NCI-H2081 treated with DMSO at 0.1 percent for 48 hours (cell line): ENCODE results near the gene CYP39A1.

Source experiments
- DNase-seq: peaks from one replicate; lab custom pipeline; 2025; lab: John Stamatoyannopoulos, UW

Gene CYP39A1

GRCh38 chr6:46590765-46591164, 61.9 kb downstream of the CYP39A1 start:
- no peak for DNase-seq

GRCh38 chr6:46586906-46587305, 65.7 kb downstream of the CYP39A1 start:
- no peak for DNase-seq

- no peak for DNase-seq
Observed at GRCh38 chr6:46584586-46584985, 68.0 kb downstream of the CYP39A1 start.

DNA sequence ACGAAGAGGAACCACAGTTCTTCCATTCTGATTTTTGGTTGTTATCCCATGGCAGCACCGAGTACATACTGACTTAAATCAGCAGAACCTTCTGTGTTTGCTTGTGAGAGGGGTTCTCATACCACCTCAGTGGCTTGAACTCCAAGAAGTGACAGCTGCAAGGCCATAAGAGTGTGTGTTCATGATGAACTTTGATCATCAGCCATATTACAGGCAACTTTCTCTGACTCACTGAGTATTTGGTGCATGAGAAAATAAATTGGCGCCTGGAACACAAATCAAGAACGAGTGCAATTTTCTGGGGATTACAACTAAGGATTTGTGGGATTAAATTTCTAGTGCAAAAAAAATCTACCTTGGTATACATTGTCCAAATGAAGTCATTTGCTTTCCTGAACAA, 68.9 kb downstream of the CYP39A1 start:
- DNase-seq, result no peak

- no peak for DNase-seq
Observed at GRCh38 chr6:46583081-46583480, 69.5 kb downstream of the CYP39A1 start.

GRCh38 chr6:46581459-46582177, 71.0 kb downstream of the CYP39A1 start:
- no peak for DNase-seq

- DNase-seq, result no peak
Observed at GRCh38 chr6:46575530-46575929, 77.1 kb downstream of the CYP39A1 start.

DNA sequence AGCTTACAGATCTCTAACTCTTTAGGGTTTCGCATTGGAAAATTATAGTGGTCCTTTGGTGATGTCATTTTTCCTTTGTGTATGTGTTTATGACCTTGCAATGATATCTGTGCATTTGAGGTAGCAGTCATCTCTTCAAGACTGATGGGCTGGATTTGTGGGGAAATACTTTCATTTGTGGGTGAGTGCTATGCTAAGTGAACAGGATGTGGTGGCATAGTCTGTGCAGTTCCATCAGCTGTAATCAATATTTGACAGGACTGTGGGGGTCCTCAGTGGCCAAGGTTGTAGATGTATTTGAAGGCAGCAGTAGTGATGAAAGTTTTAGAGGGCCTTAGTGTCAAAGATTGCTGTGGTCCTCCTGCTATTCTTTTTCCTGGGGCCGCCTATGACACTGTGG, 79.5 kb downstream of the CYP39A1 start:
- DNase-seq, result no peak

DNA sequence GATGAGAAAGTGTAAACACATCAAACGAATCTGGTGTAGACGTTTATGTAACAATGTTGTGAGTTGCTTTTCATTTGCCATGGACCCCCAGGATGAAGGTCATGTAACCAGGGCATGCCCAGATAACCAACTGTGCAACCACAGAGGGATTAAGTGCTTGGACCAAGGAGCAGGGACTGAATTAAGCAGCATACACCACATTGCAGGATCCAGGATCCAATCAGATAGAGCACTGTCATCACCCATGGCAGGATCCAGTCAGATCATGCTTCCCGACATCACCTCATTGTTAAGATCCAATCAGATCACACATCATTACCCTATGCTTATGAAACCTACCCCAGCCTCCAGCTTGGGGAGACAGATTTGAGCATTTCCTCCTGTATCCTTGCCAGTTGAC, 87.1 kb downstream of the CYP39A1 start:
- no peak for DNase-seq

- no peak for DNase-seq
Observed at GRCh38 chr6:46563924-46564323, 88.7 kb downstream of the CYP39A1 start.

GRCh38 chr6:46556053-46556452, 96.6 kb downstream of the CYP39A1 start:
- DNase-seq, result no peak

GRCh38 chr6:46555129-46555528, 97.5 kb downstream of the CYP39A1 start:
- DNase-seq, result no peak

GRCh38 chr6:46549155-46549554, 103.5 kb downstream of the CYP39A1 start:
- no peak for DNase-seq

DNA sequence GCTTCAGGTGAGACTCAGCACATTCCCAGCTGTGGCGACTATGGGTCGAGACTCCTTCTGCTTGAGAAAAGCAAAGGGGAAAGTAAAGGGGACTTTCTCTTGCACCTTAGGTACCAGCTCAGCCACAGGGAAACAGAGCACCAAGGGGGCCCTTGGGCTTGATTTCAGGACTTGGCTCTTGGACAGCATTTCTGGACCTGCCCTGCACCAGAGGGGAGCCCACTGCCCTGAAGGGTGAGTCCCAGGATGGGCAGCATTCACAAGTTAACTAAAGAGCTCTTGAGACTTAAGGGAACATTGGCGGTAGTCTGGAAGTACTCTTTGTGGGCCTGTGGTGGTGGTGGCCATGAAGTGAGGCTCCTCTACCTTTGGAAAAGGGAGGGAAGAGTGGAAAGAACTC, 111.1 kb downstream of the CYP39A1 start:
- no peak for DNase-seq

- DNase-seq, result no peak
Observed at GRCh38 chr6:46539866-46540265, 112.8 kb downstream of the CYP39A1 start.

GRCh38 chr6:46538800-46539480, 113.7 kb downstream of the CYP39A1 start:
- no peak for DNase-seq

DNA sequence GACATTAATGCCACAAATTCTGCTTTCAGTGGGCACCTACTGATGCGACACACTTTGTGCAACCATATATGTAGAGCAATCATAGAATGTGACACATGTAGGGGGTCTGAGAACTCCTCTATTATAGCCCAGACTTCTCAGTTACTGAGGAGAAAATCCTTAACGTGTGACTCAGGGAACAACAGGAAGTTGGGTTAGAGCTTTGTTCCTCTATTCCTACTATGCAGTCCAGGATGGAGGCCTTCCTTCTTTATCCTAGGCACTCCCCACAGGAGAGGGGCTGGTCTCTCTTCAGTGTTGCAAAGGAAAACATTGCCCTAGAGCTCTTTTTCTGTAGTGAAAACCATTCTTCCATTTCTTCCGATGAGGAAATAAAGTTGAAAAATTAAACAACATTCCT, 121.7 kb downstream of the CYP39A1 start:
- no peak for DNase-seq

- DNase-seq, result no peak
Observed at GRCh38 chr6:46528961-46529750, 123.5 kb downstream of the CYP39A1 start.

GRCh38 chr6:46526607-46527006, 126.0 kb downstream of the CYP39A1 start:
- DNase-seq, result no peak

DNA sequence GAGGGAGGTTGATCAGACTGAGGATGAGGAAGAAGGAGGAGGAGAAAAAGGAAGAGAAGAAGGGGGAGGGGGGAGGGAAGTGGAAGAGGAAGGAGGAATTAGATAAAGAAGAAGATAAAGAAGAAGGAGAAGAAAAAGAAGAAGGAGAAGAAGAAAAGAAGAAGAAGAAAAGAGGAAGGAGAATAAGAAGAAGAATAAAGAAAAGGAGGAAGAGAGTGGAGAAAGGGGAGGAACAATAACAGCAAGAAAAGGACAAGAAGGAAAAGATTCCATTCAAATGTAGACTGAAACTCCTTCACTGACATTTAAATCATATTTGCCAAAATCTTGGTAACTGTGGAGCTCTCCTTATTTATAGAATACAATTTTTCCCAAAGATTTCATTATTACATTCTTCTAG, 127.0 kb downstream of the CYP39A1 start:
- no peak for DNase-seq

- DNase-seq, result no peak
Observed at GRCh38 chr6:46521464-46521971, 131.1 kb downstream of the CYP39A1 start.

DNA sequence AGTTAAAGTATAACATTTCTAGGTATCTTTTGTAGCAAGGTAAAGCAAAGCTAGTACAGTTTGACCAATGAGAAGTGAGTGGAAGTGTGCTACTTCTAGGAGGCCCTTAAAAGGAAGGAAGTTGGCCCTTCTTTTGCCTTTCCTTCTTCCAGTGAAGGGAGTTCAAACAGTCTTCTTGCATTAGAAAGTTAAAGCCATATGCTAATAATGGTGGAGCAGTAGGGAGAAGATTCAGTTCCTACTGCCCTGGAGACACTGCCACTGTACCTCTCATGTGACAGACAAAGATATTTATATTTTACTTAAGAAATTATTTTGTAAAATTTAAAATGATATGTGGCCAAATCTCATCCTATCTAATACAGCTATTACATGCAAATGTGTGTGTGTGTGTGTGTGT, 135.4 kb downstream of the CYP39A1 start:
- no peak for DNase-seq

DNA sequence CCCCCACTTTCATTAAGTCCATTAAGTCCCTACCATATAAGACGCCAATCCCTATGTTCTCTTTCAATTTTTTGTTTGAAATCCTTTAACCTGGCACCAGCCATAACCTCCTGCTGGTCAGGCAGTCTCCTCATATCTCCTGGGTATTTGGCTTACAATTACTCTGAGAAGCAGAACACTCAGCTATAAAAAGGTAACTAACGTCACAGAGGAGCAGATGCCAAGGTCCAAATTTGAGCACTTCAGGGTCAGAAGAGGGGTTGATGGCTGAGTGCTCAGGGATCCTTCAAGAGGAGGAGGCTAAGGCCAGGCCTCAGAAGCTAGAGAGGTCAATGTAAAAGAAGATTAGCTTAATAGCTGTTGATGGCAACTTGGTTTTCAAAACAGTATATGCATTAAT, 139.1 kb downstream of the CYP39A1 start:
- no peak for DNase-seq
